T-helper 17 cell (primary cell): ENCODE results near the gene PARVB. TPM values are rescaled to one million over a fixed set of nuclear protein-coding genes. Genes with fewer than 3 reads are reported as not detected.

ENCODE experiments used
- ATAC-seq: fragments of 150-1000 bp; cut with Tn5 transposase; 2 replicates; pipeline ENCODE4 v1.10.0; 2021; ENCODE audit warnings: mild to moderate bottlenecking, moderate library complexity
- DNase-seq, 3 donors: peaks; one replicate each; pipeline versions ENCODE4 v3.0.0 to v3.0.0-alpha.2; 2020 to 2021
- H3K9me3 ChIP-seq: one replicate; pipeline ENCODE4 v1.7.0; 2013; ENCODE audit warnings: low read length, mild to moderate bottlenecking; ENCODE audit not compliant: control insufficient read depth, poor library complexity, severe bottlenecking
- H3K27ac Mint-ChIP-seq: one replicate; pipeline ENCODE4 v1.8.0; 2022; ENCODE audit warnings: mild to moderate bottlenecking, moderate library complexity, mixed read lengths
- H3K27me3 Mint-ChIP-seq: one replicate; pipeline ENCODE4 v1.8.0; 2022; ENCODE audit warnings: mixed read lengths
- H3K36me3 Mint-ChIP-seq: one replicate; pipeline ENCODE4 v1.8.0; 2022; ENCODE audit warnings: low read depth, mixed read lengths
- H3K4me1 Mint-ChIP-seq: one replicate; pipeline ENCODE4 v1.8.0; 2022; ENCODE audit warnings: mild to moderate bottlenecking, mixed read lengths
- H3K4me3 Mint-ChIP-seq: one replicate; pipeline ENCODE4 v1.8.0; 2022; ENCODE audit warnings: mild to moderate bottlenecking, moderate library complexity, mixed read lengths
- total RNA-seq, 4 donors: library from RNA in 2 of 4; stranded (reverse) in 2 of 4; gene quantifications; one replicate each; pipeline ENCODE4 v1.2.3 and lab custom pipeline; 2022 to 2026

The PARVB gene
- total RNA-seq, 2 donors from 2014 or later = 14.6 to 36.4 TPM

GRCh38 chr22:44195189-44195871 is 171.2 kb downstream of the PARVB start:
- Mint-ChIP-seq H3K4me1 (peaks cover 39% of the 10 kb centered on the region), H3K27ac (peak overlapping the region; percentile 53), H3K27me3 (no peaks in the 10 kb centered on the region), H3K36me3 (peaks cover 16% of the 10 kb centered on the region), H3K4me3 (peak overlapping the region; percentile 3)
- ATAC-seq = no peak
- no peak for DNase-seq
- H3K9me3 ChIP-seq = no peaks in the 10 kb centered on the region

GRCh38 chr22:44196241-44196640 is 172.1 kb downstream of the PARVB start:
- ATAC-seq (no peak), DNase-seq (no peak)
- Mint-ChIP-seq H3K36me3 (peaks cover 16% of the 10 kb centered on the region), H3K27me3 (no peaks in the 10 kb centered on the region), H3K4me1 (peaks cover 38% of the 10 kb centered on the region), H3K27ac (peak overlapping the region; percentile 53), H3K4me3 (no peak overlapping the region)
- no peaks in the 10 kb centered on the region for H3K9me3 ChIP-seq

GRCh38 chr22:44196731-44197131 is 172.6 kb downstream of the PARVB start:
- H3K4me3 Mint-ChIP-seq = no peak overlapping the region
- ATAC-seq (no peak), DNase-seq (no peak)
- peaks cover 16% of the 10 kb centered on the region for H3K36me3 Mint-ChIP-seq
- H3K27me3 Mint-ChIP-seq = no peaks in the 10 kb centered on the region
- H3K4me1 Mint-ChIP-seq = peaks cover 35% of the 10 kb centered on the region
- no peaks in the 10 kb centered on the region for H3K9me3 ChIP-seq
- no peak overlapping the region for H3K27ac Mint-ChIP-seq

- ATAC-seq = no peak
- H3K9me3 ChIP-seq = no peaks in the 10 kb centered on the region
- DNase-seq = no peak
- H3K36me3 Mint-ChIP-seq = peaks cover 16% of the 10 kb centered on the region
- H3K27ac Mint-ChIP-seq = no peak overlapping the region
- H3K4me3 Mint-ChIP-seq = no peak overlapping the region
- H3K27me3 Mint-ChIP-seq = no peaks in the 10 kb centered on the region
- peaks cover 35% of the 10 kb centered on the region for H3K4me1 Mint-ChIP-seq
These were observed 173.2 kb downstream of the PARVB start for GRCh38 chr22:44197271-44197670.

GRCh38 chr22:44199164-44199563 is 175.1 kb downstream of the PARVB start:
- Mint-ChIP-seq H3K4me3 (no peak overlapping the region), H3K4me1 (peaks cover 19% of the 10 kb centered on the region), H3K36me3 (peaks cover 18% of the 10 kb centered on the region), H3K27me3 (no peaks in the 10 kb centered on the region), H3K27ac (peak overlapping the region; percentile 51)
- no peak for DNase-seq
- H3K9me3 ChIP-seq = no peaks in the 10 kb centered on the region
- no peak for ATAC-seq

GRCh38 chr22:44199866-44200265 is 175.8 kb downstream of the PARVB start:
- Mint-ChIP-seq H3K36me3 (peaks cover 15% of the 10 kb centered on the region), H3K4me3 (no peak overlapping the region), H3K27me3 (no peaks in the 10 kb centered on the region), H3K27ac (peak overlapping the region; percentile 51), H3K4me1 (peaks cover 12% of the 10 kb centered on the region)
- H3K9me3 ChIP-seq = no peaks in the 10 kb centered on the region
- ATAC-seq (no peak), DNase-seq (no peak)

- no peak overlapping the region for H3K27ac Mint-ChIP-seq
- no peak overlapping the region for H3K4me3 Mint-ChIP-seq
- H3K36me3 Mint-ChIP-seq = peaks cover 15% of the 10 kb centered on the region
These were observed 176.3 kb downstream of the PARVB start for GRCh38 chr22:44200451-44200850.

GRCh38 chr22:44200855-44201550 is 176.9 kb downstream of the PARVB start:
- H3K36me3 Mint-ChIP-seq = peaks cover 15% of the 10 kb centered on the region
- no peak for ATAC-seq
- no peak for DNase-seq
- no peak overlapping the region for H3K27ac Mint-ChIP-seq
- no peak overlapping the region for H3K4me3 Mint-ChIP-seq
- H3K9me3 ChIP-seq = no peaks in the 10 kb centered on the region
- no peaks in the 10 kb centered on the region for H3K27me3 Mint-ChIP-seq
- H3K4me1 Mint-ChIP-seq = peaks cover 10% of the 10 kb centered on the region

More at GRCh38 chr22:44200451-44200850, 176.3 kb downstream of the PARVB start:
- ATAC-seq (no peak), DNase-seq (no peak)
- Mint-ChIP-seq H3K27me3 (no peaks in the 10 kb centered on the region), H3K4me1 (peaks cover 10% of the 10 kb centered on the region)
- H3K9me3 ChIP-seq = no peaks in the 10 kb centered on the region

GRCh38 chr22:44201665-44202064 is 177.6 kb downstream of the PARVB start:
- DNase-seq (no peak), ATAC-seq (no peak)
- H3K36me3 Mint-ChIP-seq = peaks cover 15% of the 10 kb centered on the region
- no peaks in the 10 kb centered on the region for H3K27me3 Mint-ChIP-seq
- H3K9me3 ChIP-seq = no peaks in the 10 kb centered on the region
- no peak overlapping the region for H3K4me3 Mint-ChIP-seq
- H3K27ac Mint-ChIP-seq = no peak overlapping the region
- H3K4me1 Mint-ChIP-seq = peaks cover 10% of the 10 kb centered on the region

- DNase-seq (no peak), ATAC-seq (no peak)
- Mint-ChIP-seq H3K4me3 (no peak overlapping the region), H3K36me3 (peaks cover 15% of the 10 kb centered on the region), H3K4me1 (peaks cover 10% of the 10 kb centered on the region), H3K27me3 (no peaks in the 10 kb centered on the region), H3K27ac (no peak overlapping the region)
- H3K9me3 ChIP-seq = no peaks in the 10 kb centered on the region
These were observed 178.2 kb downstream of the PARVB start for GRCh38 chr22:44202261-44202789.

GRCh38 chr22:44203203-44203602 is 179.1 kb downstream of the PARVB start:
- no peak overlapping the region for H3K4me3 Mint-ChIP-seq
- ATAC-seq (no peak), DNase-seq (no peak)
- H3K27ac Mint-ChIP-seq = no peak overlapping the region
- H3K27me3 Mint-ChIP-seq = no peaks in the 10 kb centered on the region
- peaks cover 15% of the 10 kb centered on the region for H3K36me3 Mint-ChIP-seq
- H3K4me1 Mint-ChIP-seq = peaks cover 10% of the 10 kb centered on the region
- H3K9me3 ChIP-seq = no peaks in the 10 kb centered on the region

GRCh38 chr22:44204739-44205515 is 180.8 kb downstream of the PARVB start:
- peak overlapping the region; percentile 53 for H3K27ac Mint-ChIP-seq
- DNase-seq = no peak
- H3K36me3 Mint-ChIP-seq = peaks cover 3% of the 10 kb centered on the region

More at GRCh38 chr22:44204739-44205515, 180.8 kb downstream of the PARVB start:
- no peak for ATAC-seq
- no peaks in the 10 kb centered on the region for H3K9me3 ChIP-seq
- no peaks in the 10 kb centered on the region for H3K27me3 Mint-ChIP-seq
- no peak overlapping the region for H3K4me3 Mint-ChIP-seq
- no peaks in the 10 kb centered on the region for H3K4me1 Mint-ChIP-seq
